GM23248 (cell line): ENCODE measurements around the gene TSPOAP1. TPM values are rescaled to one million over a fixed set of nuclear protein-coding genes. Genes with fewer than 3 reads are reported as not detected.

ENCODE experiments used
- DNase-seq: peaks from one replicate; pipeline ENCODE4 v3.0.0-alpha.2; 2015
- H2AFZ ChIP-seq: fragments of 200-600 bp; sonication (generic); 2 replicates; pipeline ENCODE4 v1.6.1; 2016; ENCODE audit warnings: antibody characterized with exemption
- H3F3A ChIP-seq: fragments of 200-600 bp; sonication (generic); 2 replicates; pipeline ENCODE4 v1.6.1; 2016; ENCODE audit warnings: mild to moderate bottlenecking, antibody characterized with exemption, mixed run types; ENCODE audit not compliant: insufficient read depth
- H3K27ac ChIP-seq: fragments of 200-600 bp; sonication (generic); 2 replicates; pipeline ENCODE4 v1.5.1; 2016; ENCODE audit warnings: mild to moderate bottlenecking
- H3K27me3 ChIP-seq: fragments of 200-600 bp; sonication (generic); replicated peaks from 2 replicates; pipeline ENCODE4 v1.6.1; 2016; ENCODE audit warnings: mild to moderate bottlenecking; ENCODE audit not compliant: insufficient read depth
- H3K36me3 ChIP-seq: fragments of 200-600 bp; sonication (generic); 2 replicates; pipeline ENCODE4 v1.6.1; 2016; ENCODE audit warnings: low read depth, mild to moderate bottlenecking
- H3K4me1 ChIP-seq: fragments of 200-600 bp; sonication (generic); 2 replicates; pipeline ENCODE4 v1.6.1; 2016; ENCODE audit warnings: mild to moderate bottlenecking; ENCODE audit not compliant: insufficient read depth
- H3K4me2 ChIP-seq: fragments of 200-600 bp; sonication (generic); one replicate; pipeline ENCODE4 v1.6.1; 2016; ENCODE audit warnings: mild to moderate bottlenecking; ENCODE audit not compliant: unreplicated experiment
- H3K4me3 ChIP-seq: fragments of 200-600 bp; sonication (generic); 2 replicates; pipeline ENCODE4 v1.5.1; 2016; ENCODE audit warnings: mild to moderate bottlenecking
- H3K79me2 ChIP-seq: fragments of 200-600 bp; sonication (generic); 2 replicates; pipeline ENCODE4 v1.6.1; 2016; ENCODE audit warnings: mild to moderate bottlenecking; ENCODE audit not compliant: insufficient read depth
- H3K9ac ChIP-seq: fragments of 200-600 bp; sonication (generic); 2 replicates; pipeline ENCODE4 v1.6.1; 2016; ENCODE audit warnings: mild to moderate bottlenecking
- H3K9me2 ChIP-seq: fragments of 200-600 bp; sonication (generic); 2 replicates; pipeline ENCODE4 v1.6.1; 2016; ENCODE audit warnings: mixed run types, mild to moderate bottlenecking, moderate library complexity; ENCODE audit not compliant: insufficient read depth
- H3K9me3 ChIP-seq: fragments of 200-600 bp; sonication (generic); one replicate; pipeline ENCODE4 v1.6.1; 2017; ENCODE audit warnings: low read depth
- H4K20me1 ChIP-seq: fragments of 200-600 bp; sonication (generic); 2 replicates; pipeline ENCODE4 v1.6.0; 2016; ENCODE audit not compliant: insufficient read depth
- EZH2 ChIP-seq: fragments of 200-600 bp; sonication (generic); IDR thresholded peaks from 2 replicates; pipeline ENCODE4 v1.6.1; 2018; ENCODE audit warnings: antibody characterized with exemption, mild to moderate bottlenecking; ENCODE audit not compliant: insufficient read depth, poor library complexity, severe bottlenecking
- EZH2phosphoT487 ChIP-seq: fragments of 200-600 bp; sonication (generic); IDR thresholded peaks from 2 replicates; pipeline ENCODE4 v1.6.1; 2018; ENCODE audit warnings: antibody characterized with exemption, moderate library complexity, mild to moderate bottlenecking, low read depth; ENCODE audit not compliant: insufficient read depth
- WGBS, 2 experiments: methylation state at CpG; one replicate each; pipeline ENCODE4 v1.1.6; 2015 to 2017; ENCODE audit warnings: low lambda C conversion rate in 2 of 2, low coverage in 1 of 2; ENCODE audit errors: missing lambda C conversion rate in 2 of 2; 5-methylcytosine and 5-hydroxymethylcytosine counted together
- in situ Hi-C: fragments of 300-500 bp; cut with MboI; formaldehyde crosslinking; loops from 2 replicates; pipeline ENCODE4 v1.15.0; 2020
- polyA plus RNA-seq: library from polyadenylated mRNA; unstranded; fragments of >200 nt; fragmentation: Nextera tagmentation; extraction: Ambion mirVana; gene quantifications from 2 replicates; pipeline ENCODE4 v1.2.1, GENCODE V29; 2016
- total RNA-seq: library from RNA; depleted of rRNA; stranded (reverse); fragments of >200 nt; shearing (Covaris generic); gene quantifications from 2 replicates; pipeline ENCODE4 v1.2.3, GENCODE V29; 2014

The TSPOAP1 gene
- total and polyA plus RNA-seq, 2 experiments from 2014 or later = 0.76 to 1.0 TPM

DNA sequence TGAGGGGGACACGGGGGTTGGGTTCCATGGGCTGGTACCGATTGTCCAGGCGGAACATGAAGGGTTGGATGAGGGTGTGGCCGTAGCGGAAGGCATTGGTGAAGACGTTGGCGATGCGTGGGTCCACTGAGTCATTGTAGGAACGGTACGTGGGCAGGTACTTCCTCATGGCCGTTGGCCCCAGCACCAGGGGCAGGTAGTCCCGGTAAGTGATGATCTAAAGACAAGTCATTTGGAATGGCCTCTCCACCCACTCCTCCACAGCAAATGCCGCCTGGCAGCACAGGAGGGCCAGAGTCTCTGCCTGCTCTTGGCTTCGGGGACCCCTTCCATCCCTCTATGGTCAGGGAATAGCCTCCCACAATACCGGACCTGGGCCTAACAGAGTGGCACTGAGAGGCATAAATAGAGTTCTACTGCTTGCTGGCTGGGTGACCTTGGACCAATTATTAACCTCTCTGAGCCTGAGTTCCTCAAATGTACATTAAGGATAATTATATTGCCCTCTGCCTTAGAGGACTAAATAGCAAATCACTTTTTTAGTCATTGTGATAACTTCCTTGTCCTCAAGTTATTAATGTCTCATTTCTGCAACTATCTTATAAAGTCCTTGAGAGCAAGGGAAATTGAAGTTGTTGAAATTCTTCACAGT lies 55.0 kb downstream of the TSPOAP1 start:
- Histone ChIP-seq H3K36me3 (no peaks in the 10 kb centered on the region), H4K20me1 (no peaks in the 10 kb centered on the region), H3K27me3 (0 out of 2 replicates have a peak, but pooled peaks cover 2% of the 10 kb centered on the region), H3K9me3 (no peaks in the 10 kb centered on the region), H3K9ac (no peak overlapping the region), H3F3A (no peaks in the 10 kb centered on the region), H3K79me2 (no peaks in the 10 kb centered on the region), H3K4me3 (no peak overlapping the region), H3K4me2 (no peak overlapping the region), H2AFZ (no peak overlapping the region), H3K9me2 (no peaks in the 10 kb centered on the region), H3K4me1 (no peaks in the 10 kb centered on the region), H3K27ac (no peak overlapping the region)
- 72 to 78% methylated on average over 15 of the region's 15 CpGs for WGBS, 2 experiments
- no peak for TF ChIP-seq EZH2
- TF ChIP-seq EZH2phosphoT487 = no peak
- in situ Hi-C loops = no loop called here
- no peak for DNase-seq

DNA sequence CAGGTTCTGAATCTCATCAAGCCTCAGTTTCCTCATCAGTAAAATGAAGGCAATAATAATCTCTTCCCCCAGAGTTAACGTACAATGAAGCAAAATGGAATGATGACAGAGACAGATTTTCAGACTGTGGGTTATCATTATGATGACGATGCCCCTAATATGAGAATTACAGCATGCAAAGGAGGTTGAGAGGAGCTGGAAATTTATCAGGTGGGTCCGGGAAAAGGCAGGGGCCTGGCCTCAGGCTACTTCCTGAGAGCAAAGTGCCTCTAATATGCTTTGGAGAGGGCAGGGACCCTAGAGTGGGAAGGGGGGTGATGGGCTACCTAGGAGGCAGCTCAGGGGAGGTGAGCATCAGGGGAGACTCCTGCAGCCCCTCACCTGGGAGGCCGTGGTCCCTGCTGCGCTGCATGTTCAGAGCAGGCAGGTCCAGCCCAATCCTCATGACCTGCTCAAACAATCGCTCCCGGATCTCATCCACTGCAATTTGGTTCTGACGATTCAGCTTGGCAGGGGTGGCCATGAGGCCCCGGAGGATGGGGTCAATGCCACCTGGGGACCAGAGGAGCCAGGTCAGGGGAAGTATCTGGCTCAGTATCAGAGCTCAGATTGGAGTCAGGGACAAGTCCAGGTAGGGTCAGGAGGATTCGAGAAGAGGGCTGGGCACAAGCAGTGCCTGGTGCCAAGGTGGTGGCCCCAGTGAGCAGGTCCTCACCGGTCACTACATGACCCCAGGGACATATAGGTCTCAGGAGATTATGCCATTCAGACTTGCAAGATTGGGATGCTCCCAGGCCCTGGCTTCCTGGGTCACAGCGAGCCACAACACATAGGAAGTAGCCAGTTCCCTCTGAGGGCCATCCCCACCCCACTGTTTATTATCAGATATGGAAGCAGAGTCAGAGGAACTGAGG lies 56.0 kb downstream of the TSPOAP1 start:
- H3F3A ChIP-seq = no peaks in the 10 kb centered on the region
- DNase-seq = no peak
- H3K9me3 ChIP-seq = no peaks in the 10 kb centered on the region
- no peak overlapping the region for H2AFZ ChIP-seq
- H4K20me1 ChIP-seq = no peaks in the 10 kb centered on the region
- no peak for TF ChIP-seq EZH2
- TF ChIP-seq EZH2phosphoT487 = no peak
- 49 to 52% methylated on average over 12 of the region's 12 CpGs for WGBS, 2 experiments
- H3K9me2 ChIP-seq = no peaks in the 10 kb centered on the region
- H3K79me2 ChIP-seq = no peaks in the 10 kb centered on the region
- H3K4me3 ChIP-seq = no peak overlapping the region
- no peak overlapping the region for H3K4me2 ChIP-seq
- no peak overlapping the region for H3K9ac ChIP-seq
- H3K27me3 ChIP-seq = no peaks in the 10 kb centered on the region
- no peaks in the 10 kb centered on the region for H3K4me1 ChIP-seq
- no peaks in the 10 kb centered on the region for H3K36me3 ChIP-seq
- in situ Hi-C loops = no loop called here
- H3K27ac ChIP-seq = no peak overlapping the region

DNA sequence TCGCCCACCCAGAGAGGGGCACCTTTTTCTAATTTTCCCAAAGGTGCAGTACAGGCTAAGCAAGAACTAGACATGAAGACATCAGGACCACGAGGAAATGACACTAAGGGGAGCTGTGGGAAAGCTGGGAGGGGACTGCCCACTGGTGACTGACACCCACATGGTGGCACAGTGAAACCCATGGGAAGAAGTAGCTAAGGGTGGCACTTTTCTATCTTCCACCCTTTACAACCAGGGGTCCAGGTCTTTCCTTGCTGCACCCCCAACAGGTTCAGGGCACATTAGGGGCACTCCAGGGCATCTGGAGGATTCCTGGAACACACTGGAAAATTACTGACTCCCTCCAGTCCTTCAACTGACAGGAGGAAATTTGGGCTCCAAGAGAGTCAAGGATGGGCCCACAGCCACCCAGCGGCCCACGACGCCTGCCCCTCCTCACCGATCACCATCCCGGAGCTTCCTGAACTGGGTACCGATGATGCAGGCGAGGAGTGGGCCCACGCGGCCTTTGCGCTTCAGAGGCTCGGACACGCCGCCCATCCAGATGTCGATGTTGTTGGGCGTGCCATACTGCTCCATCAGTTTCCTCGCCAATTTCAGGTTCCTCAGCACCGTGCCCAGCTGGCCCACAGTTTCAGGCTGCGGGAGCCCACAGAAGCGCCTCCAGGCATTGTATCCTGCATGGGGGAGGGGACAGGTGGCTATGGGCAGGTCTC lies 57.2 kb downstream of the TSPOAP1 start:
- Histone ChIP-seq H3K9me3 (no peaks in the 10 kb centered on the region), H2AFZ (no peak overlapping the region), H3K27ac (no peak overlapping the region), H3K9ac (no peak overlapping the region), H3K79me2 (no peaks in the 10 kb centered on the region), H4K20me1 (no peaks in the 10 kb centered on the region), H3K4me2 (no peak overlapping the region), H3F3A (no peaks in the 10 kb centered on the region), H3K27me3 (0 out of 2 replicates have a peak, but pooled peaks cover 9% of the 10 kb centered on the region), H3K4me1 (no peaks in the 10 kb centered on the region), H3K9me2 (no peaks in the 10 kb centered on the region), H3K36me3 (no peaks in the 10 kb centered on the region), H3K4me3 (no peak overlapping the region)
- DNase-seq = no peak
- WGBS, 2 experiments = 73 to 80% methylated on average over 21 of the region's 21 CpGs
- in situ Hi-C loops = no loop called here
- no peak for TF ChIP-seq EZH2phosphoT487
- TF ChIP-seq EZH2 = no peak

DNA sequence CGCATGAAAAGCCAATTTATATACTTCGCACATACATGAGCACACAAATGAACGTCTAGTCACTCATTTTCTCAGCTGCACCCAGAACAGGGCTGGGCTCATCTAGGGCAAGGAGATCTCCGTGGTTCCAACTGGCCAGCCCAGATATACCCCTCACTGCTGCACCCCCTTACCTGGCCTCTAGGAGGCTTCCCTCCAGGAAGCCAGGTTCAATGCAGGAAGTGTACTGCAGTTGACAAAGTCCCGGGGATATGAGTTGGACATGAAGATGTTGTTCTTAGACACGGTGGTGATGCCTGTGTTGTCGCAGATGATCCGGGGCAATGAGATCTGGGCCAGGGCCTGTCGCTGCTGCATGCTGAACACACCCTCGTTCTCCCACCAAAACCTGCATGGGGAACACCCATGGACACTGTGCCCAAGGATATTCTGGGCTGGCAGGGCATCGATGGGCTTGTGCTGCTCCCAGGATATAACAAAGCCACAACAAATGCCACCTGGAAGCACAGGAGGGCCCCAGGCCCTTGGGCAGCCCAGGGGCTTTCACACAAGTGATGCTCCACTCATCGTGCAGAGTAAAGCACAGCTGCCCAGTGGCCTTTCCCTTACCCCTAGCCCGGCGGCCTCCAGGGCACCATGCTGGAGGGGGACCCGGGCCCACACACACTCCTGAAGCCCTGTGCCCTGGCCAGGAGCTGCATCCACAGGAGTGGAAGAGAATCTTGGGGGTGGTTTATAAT lies 57.9 kb downstream of the TSPOAP1 start:
- H2AFZ ChIP-seq = no peak overlapping the region
- H3F3A ChIP-seq = no peaks in the 10 kb centered on the region
- no peaks in the 10 kb centered on the region for H3K36me3 ChIP-seq
- no peak for DNase-seq
- no peak overlapping the region for H3K9ac ChIP-seq
- 0 out of 2 replicates have a peak, but pooled peaks cover 9% of the 10 kb centered on the region for H3K27me3 ChIP-seq
- no peaks in the 10 kb centered on the region for H4K20me1 ChIP-seq
- H3K79me2 ChIP-seq = no peaks in the 10 kb centered on the region
- no peak overlapping the region for H3K4me3 ChIP-seq
- H3K27ac ChIP-seq = no peak overlapping the region
- no peaks in the 10 kb centered on the region for H3K4me1 ChIP-seq
- TF ChIP-seq EZH2phosphoT487 (no peak), EZH2 (no peak)
- 55 to 56% methylated on average over 15 of the region's 15 CpGs for WGBS, 2 experiments
- H3K4me2 ChIP-seq = no peak overlapping the region
- in situ Hi-C loops = no loop called here
- no peaks in the 10 kb centered on the region for H3K9me3 ChIP-seq
- no peaks in the 10 kb centered on the region for H3K9me2 ChIP-seq
